ENCODE measurements around the gene MEPE. TPM values are rescaled to one million over a fixed set of nuclear protein-coding genes. Genes with fewer than 3 reads are reported as not detected.

MEPE gene
- total RNA-seq, 1 donor from 2014 or later = not detected

GRCh38 chr4:87819281-87819919, 13.4 kb upstream of the MEPE start:
- H3K27ac Mint-ChIP-seq = peak overlapping the region; percentile 73
- no peak for DNase-seq (ENCODE audit: extremely low spot score, unreplicated experiment)
- H3K4me1 Mint-ChIP-seq (ENCODE audit: unreplicated experiment) = peaks cover 5% of the 10 kb centered on the region
- no peak overlapping the region for H3K4me3 Mint-ChIP-seq
- no peaks in the 10 kb centered on the region for H3K27me3 Mint-ChIP-seq
- peaks cover 15% of the 10 kb centered on the region for H3K9me3 Mint-ChIP-seq
- H3K36me3 Mint-ChIP-seq = no peaks in the 10 kb centered on the region
- no peak for TF ChIP-seq CTCF (conservative IDR thresholded peaks at IDR 0.05)

DNA sequence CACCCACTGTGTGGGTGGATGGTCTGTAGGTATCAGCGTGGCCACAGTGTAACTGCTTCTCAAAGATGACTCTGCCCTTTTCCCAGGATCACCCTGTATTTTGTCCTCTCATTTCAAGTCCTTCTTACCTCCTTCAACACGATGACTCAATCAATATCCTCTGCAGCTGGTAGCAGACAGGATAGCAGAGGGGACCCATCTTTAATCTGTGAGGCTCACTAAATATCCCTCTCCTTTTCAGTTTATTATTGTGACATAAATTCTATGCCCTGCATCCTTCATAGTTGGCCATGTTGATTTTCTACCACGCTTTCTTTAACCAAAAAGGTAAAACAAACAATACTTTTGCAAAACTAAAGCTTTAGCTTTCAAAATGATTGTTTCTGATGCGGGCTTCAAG, 9.6 kb upstream of the MEPE start:
- Mint-ChIP-seq H3K27me3 (no peaks in the 10 kb centered on the region), H3K4me1 (ENCODE audit: unreplicated experiment) (peaks cover 5% of the 10 kb centered on the region), H3K36me3 (no peaks in the 10 kb centered on the region), H3K27ac (no peak overlapping the region), H3K4me3 (no peak overlapping the region), H3K9me3 (peaks cover 9% of the 10 kb centered on the region)
- no peak for TF ChIP-seq CTCF (conservative IDR thresholded peaks at IDR 0.05)
- DNase-seq (ENCODE audit: extremely low spot score, unreplicated experiment) = no peak

DNA sequence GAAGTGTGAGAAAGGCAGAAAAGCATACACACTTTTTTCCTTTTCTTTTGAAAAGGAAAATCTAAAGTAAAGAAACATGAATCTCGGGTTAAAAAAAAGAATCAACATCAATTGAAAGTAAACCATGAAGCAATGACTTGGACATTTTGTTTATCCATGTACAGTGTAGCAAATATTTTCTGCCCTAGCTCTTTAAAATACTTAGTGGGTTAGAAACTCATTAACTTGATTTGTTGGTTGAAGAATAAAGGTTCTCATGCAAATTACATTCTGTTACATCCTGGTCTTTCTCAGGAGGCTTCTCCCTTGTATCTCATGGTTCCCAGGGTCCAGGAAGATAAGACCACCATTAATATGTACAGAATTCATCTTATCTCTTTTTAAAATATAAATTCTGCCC, 9.0 kb upstream of the MEPE start:
- DNase-seq (ENCODE audit: extremely low spot score, unreplicated experiment) = no peak
- Mint-ChIP-seq H3K4me1 (ENCODE audit: unreplicated experiment) (peaks cover 5% of the 10 kb centered on the region), H3K36me3 (no peaks in the 10 kb centered on the region), H3K4me3 (no peak overlapping the region), H3K27me3 (no peaks in the 10 kb centered on the region), H3K9me3 (peaks cover 9% of the 10 kb centered on the region), H3K27ac (no peak overlapping the region)
- no peak for TF ChIP-seq CTCF (conservative IDR thresholded peaks at IDR 0.05)

- no peak overlapping the region for H3K4me3 Mint-ChIP-seq
- DNase-seq (ENCODE audit: extremely low spot score, unreplicated experiment) = no peak
- peaks cover 5% of the 10 kb centered on the region for H3K9me3 Mint-ChIP-seq
- no peaks in the 10 kb centered on the region for H3K27me3 Mint-ChIP-seq
- peaks cover 5% of the 10 kb centered on the region for H3K4me1 Mint-ChIP-seq (ENCODE audit: unreplicated experiment)
- no peaks in the 10 kb centered on the region for H3K36me3 Mint-ChIP-seq
- no peak overlapping the region for H3K27ac Mint-ChIP-seq
- no peak for TF ChIP-seq CTCF (conservative IDR thresholded peaks at IDR 0.05)
Observed at GRCh38 chr4:87824352-87824751, 8.4 kb upstream of the MEPE start.

DNA sequence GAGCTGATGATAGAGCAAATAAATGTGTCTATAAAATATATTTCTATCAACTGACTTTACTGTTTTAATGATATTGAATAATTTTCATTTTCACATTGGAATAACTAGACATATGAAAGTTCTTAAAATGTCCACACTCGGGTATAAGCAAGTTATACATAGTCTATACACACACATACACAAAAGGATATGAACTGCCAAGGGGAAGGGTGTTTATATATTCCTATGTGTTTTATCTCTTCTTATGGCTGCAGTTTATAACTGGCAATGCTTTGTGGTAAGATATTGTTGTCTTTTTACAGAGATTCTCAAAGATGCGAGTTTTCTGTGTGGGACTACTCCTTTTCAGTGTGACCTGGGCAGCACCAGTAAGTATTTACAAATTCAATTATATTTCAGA, 1.6 kb downstream of the MEPE start:
- H3K27me3 Mint-ChIP-seq = peaks cover 5% of the 10 kb centered on the region

More for the DNA sequence above, 1.6 kb downstream of the MEPE start:
- Mint-ChIP-seq H3K9me3 (no peaks in the 10 kb centered on the region), H3K4me1 (ENCODE audit: unreplicated experiment) (no peaks in the 10 kb centered on the region), H3K36me3 (no peaks in the 10 kb centered on the region), H3K4me3 (no peak overlapping the region), H3K27ac (no peak overlapping the region)
- TF ChIP-seq CTCF (conservative IDR thresholded peaks at IDR 0.05) = no peak
- DNase-seq (ENCODE audit: extremely low spot score, unreplicated experiment) = no peak

Measured in type B pancreatic cell (in vitro differentiated cells).